GM23338 (cell line): ENCODE data around the gene MDGA2. TPM values are rescaled to one million over a fixed set of nuclear protein-coding genes. Genes with fewer than 3 reads are reported as not detected.

Experiments
- ATAC-seq: fragments of 200-7000 bp; cut with Tn5 transposase; 3 replicates; pipeline ENCODE4 v1.9.1; 2020
- DNase-seq: peaks from one replicate; pipeline ENCODE4 v3.0.0-alpha.2; 2015; ENCODE audit warnings: low spot score
- H2AFZ ChIP-seq: fragments of 200-600 bp; sonication (generic); 2 replicates; pipeline ENCODE4 v1.8.0; 2016; ENCODE audit warnings: antibody characterized with exemption, mild to moderate bottlenecking, moderate library complexity
- H3F3A ChIP-seq: fragments of 200-600 bp; sonication (generic); replicated peaks from 2 replicates; pipeline ENCODE4 v1.8.0; 2017; ENCODE audit warnings: antibody characterized with exemption, mixed run types, low read depth
- H3K27ac ChIP-seq: fragments of 200-600 bp; sonication (generic); 2 replicates; pipeline ENCODE4 v1.6.1; 2016; ENCODE audit warnings: low read depth
- H3K27me3 ChIP-seq: fragments of 200-600 bp; sonication (generic); 2 replicates; pipeline ENCODE4 v1.8.0; 2016; ENCODE audit warnings: mild to moderate bottlenecking, mixed run types, moderate library complexity; ENCODE audit not compliant: insufficient read depth
- H3K36me3 ChIP-seq: fragments of 200-600 bp; sonication (generic); 2 replicates; pipeline ENCODE4 v1.8.0; 2016; ENCODE audit warnings: mild to moderate bottlenecking; ENCODE audit not compliant: insufficient read depth
- H3K4me1 ChIP-seq: fragments of 200-600 bp; sonication (generic); 2 replicates; pipeline ENCODE4 v1.8.0; 2016; ENCODE audit warnings: mild to moderate bottlenecking, moderate library complexity; ENCODE audit not compliant: insufficient read depth
- H3K4me2 ChIP-seq: fragments of 200-600 bp; sonication (generic); 2 replicates; pipeline ENCODE4 v1.7.1; 2017; ENCODE audit warnings: mixed run types
- H3K4me3 ChIP-seq: fragments of 200-600 bp; sonication (generic); 2 replicates; pipeline ENCODE4 v1.6.1; 2016; ENCODE audit warnings: mixed run types
- H3K79me2 ChIP-seq: fragments of 200-600 bp; sonication (generic); replicated peaks from 2 replicates; pipeline ENCODE4 v1.8.0; 2017; ENCODE audit warnings: mild to moderate bottlenecking; ENCODE audit not compliant: insufficient read depth
- H3K9me2 ChIP-seq: fragments of 200-600 bp; sonication (generic); 2 replicates; pipeline ENCODE4 v1.8.0; 2017; ENCODE audit not compliant: insufficient read depth
- H4K20me1 ChIP-seq: fragments of 200-600 bp; sonication (generic); replicated peaks from 2 replicates; pipeline ENCODE4 v1.8.0; 2017; ENCODE audit warnings: mild to moderate bottlenecking; ENCODE audit not compliant: insufficient read depth
- H3K27ac Mint-ChIP-seq: 2 replicates; pipeline ENCODE4 v1.8.0; 2020; ENCODE audit warnings: inconsistent platforms, mild to moderate bottlenecking, moderate library complexity, mixed read lengths
- H3K27me3 Mint-ChIP-seq: 3 replicates; pipeline ENCODE4 v1.8.0; 2022; ENCODE audit warnings: low read depth, mild to moderate bottlenecking, moderate library complexity, mixed read lengths, inconsistent platforms; ENCODE audit not compliant: insufficient read depth, poor library complexity
- H3K36me3 Mint-ChIP-seq: 3 replicates; pipeline ENCODE4 v1.8.0; 2021; ENCODE audit warnings: low read depth, mild to moderate bottlenecking, inconsistent platforms, moderate library complexity, mixed read lengths
- H3K4me1 Mint-ChIP-seq: 3 replicates; pipeline ENCODE4 v1.8.0; 2020; ENCODE audit warnings: mild to moderate bottlenecking, inconsistent platforms, mixed read lengths
- H3K4me3 Mint-ChIP-seq: 3 replicates; pipeline ENCODE4 v1.8.0; 2021; ENCODE audit warnings: moderate library complexity, mild to moderate bottlenecking, inconsistent platforms, mixed read lengths
- H3K9me3 Mint-ChIP-seq: 3 replicates; pipeline ENCODE4 v1.8.0; 2020; ENCODE audit warnings: moderate library complexity, mild to moderate bottlenecking, inconsistent platforms, mixed read lengths
- CREB1 ChIP-seq: fragments of 250-450 bp; sonication (Bioruptor Pico); IDR thresholded peaks from 2 replicates; pipeline ENCODE4 v1.5.0; 2020; ENCODE audit warnings: low read depth, mild to moderate bottlenecking, moderate library complexity
- EZH2 ChIP-seq: fragments of 200-600 bp; sonication (generic); IDR thresholded peaks from one replicate; pipeline ENCODE4 v1.8.0; 2017; ENCODE audit warnings: antibody characterized with exemption, mild to moderate bottlenecking, low read depth; ENCODE audit not compliant: unreplicated experiment
- EZH2phosphoT487 ChIP-seq: fragments of 200-600 bp; sonication (generic); IDR thresholded peaks from one replicate; pipeline ENCODE4 v1.8.1; 2018; ENCODE audit warnings: antibody characterized with exemption; ENCODE audit not compliant: unreplicated experiment
- NANOG ChIP-seq: IDR thresholded peaks from 2 replicates; pipeline ENCODE4 v1.6.1; 2016; ENCODE audit warnings: antibody characterized with exemption, borderline replicate concordance
- POLR2AphosphoS5 ChIP-seq: IDR thresholded peaks from 2 replicates; pipeline ENCODE4 v1.6.1; 2016; ENCODE audit warnings: antibody characterized with exemption, low read depth
- STAT1 ChIP-seq: IDR thresholded peaks from one replicate; pipeline ENCODE4 v1.6.1; 2016; ENCODE audit warnings: antibody characterized with exemption; ENCODE audit not compliant: unreplicated experiment
- ZNF114 ChIP-seq: fragments of 250-450 bp; sonication (Bioruptor Pico); IDR thresholded peaks from 2 replicates; pipeline ENCODE4 v1.5.0; 2020; ENCODE audit warnings: mild to moderate bottlenecking, moderate library complexity
- ZNF331 ChIP-seq: fragments of 250-450 bp; sonication (Bioruptor Pico); IDR thresholded peaks from 2 replicates; pipeline ENCODE4 v1.5.0; 2020; ENCODE audit warnings: low read depth, mild to moderate bottlenecking, moderate library complexity
- polyA plus RNA-seq: library from polyadenylated mRNA; unstranded; fragments of >200 nt; fragmentation: Nextera tagmentation; extraction: Ambion mirVana; gene quantifications from 2 replicates; pipeline ENCODE4 v1.2.1, GENCODE V29; 2016
- total RNA-seq: library from RNA; depleted of rRNA; stranded (reverse); fragments of >200 nt; shearing (Covaris generic); gene quantifications from 2 replicates; pipeline ENCODE4 v1.2.3, GENCODE V29; 2014
- TF ChIP-seq, protein P1 (sequence below): IDR thresholded peaks from one replicate; pipeline ENCODE4 v1.6.1; 2018; ENCODE audit warnings: antibody characterized with exemption; ENCODE audit not compliant: unreplicated experiment
- TF ChIP-seq, protein P2 (sequence below): fragments of 250-450 bp; sonication (Bioruptor Pico); IDR thresholded peaks from 2 replicates; pipeline ENCODE4 v1.5.0; 2020; ENCODE audit warnings: mild to moderate bottlenecking, moderate library complexity
- TF ChIP-seq, protein P3 (sequence below): IDR thresholded peaks from 2 replicates; pipeline ENCODE4 v1.6.1; 2016; ENCODE audit warnings: antibody characterized with exemption

The MDGA2 gene
- total and polyA plus RNA-seq, 2 experiments from 2014 or later: 0.68 to 1.7 TPM

DNA sequence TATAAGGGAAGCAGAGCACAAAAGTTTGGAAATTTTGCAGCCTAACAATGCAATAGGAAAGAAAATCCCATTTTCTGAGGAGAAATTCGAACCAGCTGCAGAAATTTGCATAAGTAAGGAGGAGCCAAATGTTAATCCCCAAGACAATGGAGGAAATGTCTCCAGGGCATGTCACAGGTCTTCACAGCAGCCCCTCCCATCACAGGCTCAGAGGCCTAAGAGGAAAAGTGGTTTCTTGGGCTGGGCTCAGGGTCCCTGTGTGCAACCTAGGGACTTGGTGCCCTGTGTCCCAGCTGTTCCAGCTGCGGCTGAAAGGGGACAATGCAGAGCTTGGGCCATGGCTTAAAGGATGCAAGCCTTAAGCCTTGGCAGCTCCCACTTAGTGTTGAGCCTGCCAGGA, 190.0 kb downstream of the MDGA2 start:
- TF ChIP-seq NANOG (no peak), CREB1 (CRISPR knock-in tag) (no peak), ZNF331 (CRISPR knock-in tag) (no peak), EZH2 (no peak), POLR2AphosphoS5 (no peak)
- Histone ChIP-seq H3K27me3 (no peaks in the 10 kb centered on the region), H3K9me2 (peaks cover 6% of the 10 kb centered on the region; the same call in 1 of the 2 replicates), H3K27ac (no peak overlapping the region), H4K20me1 (no peaks in the 10 kb centered on the region), H3K36me3 (no peaks in the 10 kb centered on the region), H3K4me3 (no peak overlapping the region), H3K4me1 (no peaks in the 10 kb centered on the region), H3K79me2 (no peaks in the 10 kb centered on the region), H3F3A (no peaks in the 10 kb centered on the region), H2AFZ (peak overlapping the region; percentile 60; the same call in 1 of the 2 replicates), H3K4me2 (no peak overlapping the region)
- H3K4me3 Mint-ChIP-seq: no peak overlapping the region
- DNase-seq: peak; percentile 61
- peaks cover 6% of the 10 kb centered on the region; the same call in 2 of the 3 replicates for H3K4me1 Mint-ChIP-seq
- peak; percentile 55 for ATAC-seq
- H3K9me3 Mint-ChIP-seq: peaks cover 17% of the 10 kb centered on the region
- H3K27ac Mint-ChIP-seq: no peak overlapping the region
- H3K27me3 Mint-ChIP-seq: no peaks in the 10 kb centered on the region
- H3K36me3 Mint-ChIP-seq: peaks cover 11% of the 10 kb centered on the region; the same call in 1 of the 3 replicates

DNA sequence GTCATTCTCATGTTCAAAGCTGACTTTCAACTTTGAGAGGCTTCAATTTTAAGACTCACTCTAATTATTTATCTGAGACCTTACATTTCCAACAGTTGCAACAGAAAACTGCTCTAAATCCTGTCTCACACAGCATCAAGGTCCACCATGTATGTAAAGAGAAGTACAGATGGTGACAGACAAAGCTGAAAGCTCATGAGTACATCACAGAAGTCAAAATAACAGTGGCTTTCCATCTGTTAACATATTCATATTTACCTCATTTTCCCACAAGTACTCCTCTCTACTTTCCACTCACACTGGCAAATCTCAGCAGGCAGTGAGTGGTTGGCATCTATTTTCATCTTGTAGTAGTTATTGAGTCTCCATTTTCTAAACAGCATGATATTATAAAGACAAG, 192.0 kb downstream of the MDGA2 start:
- DNase-seq: no peak
- Histone ChIP-seq H3K9me2 (peaks cover 6% of the 10 kb centered on the region; the same call in 1 of the 2 replicates), H3K36me3 (no peaks in the 10 kb centered on the region), H3K27me3 (no peaks in the 10 kb centered on the region), H3F3A (no peaks in the 10 kb centered on the region), H4K20me1 (no peaks in the 10 kb centered on the region), H3K4me3 (no peak overlapping the region), H3K4me1 (no peaks in the 10 kb centered on the region), H3K27ac (no peak overlapping the region), H3K79me2 (no peaks in the 10 kb centered on the region), H2AFZ (no peak overlapping the region), H3K4me2 (no peak overlapping the region)
- no peak for ATAC-seq
- Mint-ChIP-seq H3K4me1 (peaks cover 6% of the 10 kb centered on the region; the same call in 2 of the 3 replicates), H3K27me3 (no peaks in the 10 kb centered on the region), H3K27ac (no peak overlapping the region), H3K4me3 (no peak overlapping the region), H3K9me3 (peaks cover 17% of the 10 kb centered on the region), H3K36me3 (peaks cover 11% of the 10 kb centered on the region; the same call in 1 of the 3 replicates)
- TF ChIP-seq, protein P1, sequence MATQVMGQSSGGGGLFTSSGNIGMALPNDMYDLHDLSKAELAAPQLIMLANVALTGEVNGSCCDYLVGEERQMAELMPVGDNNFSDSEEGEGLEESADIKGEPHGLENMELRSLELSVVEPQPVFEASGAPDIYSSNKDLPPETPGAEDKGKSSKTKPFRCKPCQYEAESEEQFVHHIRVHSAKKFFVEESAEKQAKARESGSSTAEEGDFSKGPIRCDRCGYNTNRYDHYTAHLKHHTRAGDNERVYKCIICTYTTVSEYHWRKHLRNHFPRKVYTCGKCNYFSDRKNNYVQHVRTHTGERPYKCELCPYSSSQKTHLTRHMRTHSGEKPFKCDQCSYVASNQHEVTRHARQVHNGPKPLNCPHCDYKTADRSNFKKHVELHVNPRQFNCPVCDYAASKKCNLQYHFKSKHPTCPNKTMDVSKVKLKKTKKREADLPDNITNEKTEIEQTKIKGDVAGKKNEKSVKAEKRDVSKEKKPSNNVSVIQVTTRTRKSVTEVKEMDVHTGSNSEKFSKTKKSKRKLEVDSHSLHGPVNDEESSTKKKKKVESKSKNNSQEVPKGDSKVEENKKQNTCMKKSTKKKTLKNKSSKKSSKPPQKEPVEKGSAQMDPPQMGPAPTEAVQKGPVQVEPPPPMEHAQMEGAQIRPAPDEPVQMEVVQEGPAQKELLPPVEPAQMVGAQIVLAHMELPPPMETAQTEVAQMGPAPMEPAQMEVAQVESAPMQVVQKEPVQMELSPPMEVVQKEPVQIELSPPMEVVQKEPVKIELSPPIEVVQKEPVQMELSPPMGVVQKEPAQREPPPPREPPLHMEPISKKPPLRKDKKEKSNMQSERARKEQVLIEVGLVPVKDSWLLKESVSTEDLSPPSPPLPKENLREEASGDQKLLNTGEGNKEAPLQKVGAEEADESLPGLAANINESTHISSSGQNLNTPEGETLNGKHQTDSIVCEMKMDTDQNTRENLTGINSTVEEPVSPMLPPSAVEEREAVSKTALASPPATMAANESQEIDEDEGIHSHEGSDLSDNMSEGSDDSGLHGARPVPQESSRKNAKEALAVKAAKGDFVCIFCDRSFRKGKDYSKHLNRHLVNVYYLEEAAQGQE: no peak
- TF ChIP-seq ZNF114 (CRISPR knock-in tag) (no peak), POLR2AphosphoS5 (no peak), EZH2phosphoT487 (no peak), NANOG (no peak), CREB1 (CRISPR knock-in tag) (no peak), STAT1 (no peak)
- TF ChIP-seq, protein P2, sequence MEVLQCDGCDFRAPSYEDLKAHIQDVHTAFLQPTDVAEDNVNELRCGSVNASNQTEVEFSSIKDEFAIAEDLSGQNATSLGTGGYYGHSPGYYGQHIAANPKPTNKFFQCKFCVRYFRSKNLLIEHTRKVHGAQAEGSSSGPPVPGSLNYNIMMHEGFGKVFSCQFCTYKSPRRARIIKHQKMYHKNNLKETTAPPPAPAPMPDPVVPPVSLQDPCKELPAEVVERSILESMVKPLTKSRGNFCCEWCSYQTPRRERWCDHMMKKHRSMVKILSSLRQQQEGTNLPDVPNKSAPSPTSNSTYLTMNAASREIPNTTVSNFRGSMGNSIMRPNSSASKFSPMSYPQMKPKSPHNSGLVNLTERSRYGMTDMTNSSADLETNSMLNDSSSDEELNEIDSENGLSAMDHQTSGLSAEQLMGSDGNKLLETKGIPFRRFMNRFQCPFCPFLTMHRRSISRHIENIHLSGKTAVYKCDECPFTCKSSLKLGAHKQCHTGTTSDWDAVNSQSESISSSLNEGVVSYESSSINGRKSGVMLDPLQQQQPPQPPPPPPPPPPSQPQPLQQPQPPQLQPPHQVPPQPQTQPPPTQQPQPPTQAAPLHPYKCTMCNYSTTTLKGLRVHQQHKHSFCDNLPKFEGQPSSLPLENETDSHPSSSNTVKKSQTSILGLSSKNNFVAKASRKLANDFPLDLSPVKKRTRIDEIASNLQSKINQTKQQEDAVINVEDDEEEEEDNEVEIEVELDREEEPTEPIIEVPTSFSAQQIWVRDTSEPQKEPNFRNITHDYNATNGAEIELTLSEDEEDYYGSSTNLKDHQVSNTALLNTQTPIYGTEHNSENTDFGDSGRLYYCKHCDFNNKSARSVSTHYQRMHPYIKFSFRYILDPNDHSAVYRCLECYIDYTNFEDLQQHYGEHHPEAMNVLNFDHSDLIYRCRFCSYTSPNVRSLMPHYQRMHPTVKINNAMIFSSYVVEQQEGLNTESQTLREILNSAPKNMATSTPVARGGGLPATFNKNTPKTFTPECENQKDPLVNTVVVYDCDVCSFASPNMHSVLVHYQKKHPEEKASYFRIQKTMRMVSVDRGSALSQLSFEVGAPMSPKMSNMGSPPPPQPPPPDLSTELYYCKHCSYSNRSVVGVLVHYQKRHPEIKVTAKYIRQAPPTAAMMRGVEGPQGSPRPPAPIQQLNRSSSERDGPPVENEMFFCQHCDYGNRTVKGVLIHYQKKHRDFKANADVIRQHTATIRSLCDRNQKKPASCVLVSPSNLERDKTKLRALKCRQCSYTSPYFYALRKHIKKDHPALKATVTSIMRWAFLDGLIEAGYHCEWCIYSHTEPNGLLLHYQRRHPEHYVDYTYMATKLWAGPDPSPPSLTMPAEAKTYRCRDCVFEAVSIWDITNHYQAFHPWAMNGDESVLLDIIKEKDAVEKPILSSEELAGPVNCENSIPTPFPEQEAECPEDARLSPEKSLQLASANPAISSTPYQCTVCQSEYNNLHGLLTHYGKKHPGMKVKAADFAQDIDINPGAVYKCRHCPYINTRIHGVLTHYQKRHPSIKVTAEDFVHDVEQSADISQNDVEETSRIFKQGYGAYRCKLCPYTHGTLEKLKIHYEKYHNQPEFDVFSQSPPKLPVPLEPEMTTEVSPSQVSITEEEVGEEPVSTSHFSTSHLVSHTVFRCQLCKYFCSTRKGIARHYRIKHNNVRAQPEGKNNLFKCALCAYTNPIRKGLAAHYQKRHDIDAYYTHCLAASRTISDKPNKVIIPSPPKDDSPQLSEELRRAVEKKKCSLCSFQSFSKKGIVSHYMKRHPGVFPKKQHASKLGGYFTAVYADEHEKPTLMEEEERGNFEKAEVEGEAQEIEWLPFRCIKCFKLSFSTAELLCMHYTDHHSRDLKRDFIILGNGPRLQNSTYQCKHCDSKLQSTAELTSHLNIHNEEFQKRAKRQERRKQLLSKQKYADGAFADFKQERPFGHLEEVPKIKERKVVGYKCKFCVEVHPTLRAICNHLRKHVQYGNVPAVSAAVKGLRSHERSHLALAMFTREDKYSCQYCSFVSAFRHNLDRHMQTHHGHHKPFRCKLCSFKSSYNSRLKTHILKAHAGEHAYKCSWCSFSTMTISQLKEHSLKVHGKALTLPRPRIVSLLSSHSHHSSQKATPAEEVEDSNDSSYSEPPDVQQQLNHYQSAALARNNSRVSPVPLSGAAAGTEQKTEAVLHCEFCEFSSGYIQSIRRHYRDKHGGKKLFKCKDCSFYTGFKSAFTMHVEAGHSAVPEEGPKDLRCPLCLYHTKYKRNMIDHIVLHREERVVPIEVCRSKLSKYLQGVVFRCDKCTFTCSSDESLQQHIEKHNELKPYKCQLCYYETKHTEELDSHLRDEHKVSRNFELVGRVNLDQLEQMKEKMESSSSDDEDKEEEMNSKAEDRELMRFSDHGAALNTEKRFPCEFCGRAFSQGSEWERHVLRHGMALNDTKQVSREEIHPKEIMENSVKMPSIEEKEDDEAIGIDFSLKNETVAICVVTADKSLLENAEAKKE (CRISPR knock-in tag): no peak
- TF ChIP-seq, protein P3, sequence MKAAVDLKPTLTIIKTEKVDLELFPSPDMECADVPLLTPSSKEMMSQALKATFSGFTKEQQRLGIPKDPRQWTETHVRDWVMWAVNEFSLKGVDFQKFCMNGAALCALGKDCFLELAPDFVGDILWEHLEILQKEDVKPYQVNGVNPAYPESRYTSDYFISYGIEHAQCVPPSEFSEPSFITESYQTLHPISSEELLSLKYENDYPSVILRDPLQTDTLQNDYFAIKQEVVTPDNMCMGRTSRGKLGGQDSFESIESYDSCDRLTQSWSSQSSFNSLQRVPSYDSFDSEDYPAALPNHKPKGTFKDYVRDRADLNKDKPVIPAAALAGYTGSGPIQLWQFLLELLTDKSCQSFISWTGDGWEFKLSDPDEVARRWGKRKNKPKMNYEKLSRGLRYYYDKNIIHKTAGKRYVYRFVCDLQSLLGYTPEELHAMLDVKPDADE: no peak
